BE2C (cell line): ENCODE data around the gene WSB1.

Experiments
- DNase-seq: peaks from one replicate; pipeline ENCODE4 v3.0.0-alpha.2; 2020
- H3K27me3 ChIP-seq: fragments of 250-450 bp; sonication (Bioruptor Pico); 2 replicates; pipeline ENCODE4 v1.5.1; 2020; ENCODE audit warnings: mild to moderate bottlenecking
- H3K36me3 ChIP-seq: fragments of 250-450 bp; sonication (Bioruptor Pico); 2 replicates; pipeline ENCODE4 v1.5.1; 2020; ENCODE audit warnings: mild to moderate bottlenecking
- H3K4me1 ChIP-seq: fragments of 250-450 bp; sonication (Bioruptor Pico); 2 replicates; pipeline ENCODE4 v1.5.1; 2020
- H3K4me3 ChIP-seq: 2 replicates; pipeline ENCODE4 v1.5.1; 2011; ENCODE audit warnings: low read depth, low read length
- H3K9me3 ChIP-seq: fragments of 250-450 bp; sonication (Bioruptor Pico); 2 replicates; pipeline ENCODE4 v1.5.1; 2020
- TF ChIP-seq, protein P1 (sequence below): IDR thresholded peaks from 2 replicates; pipeline ENCODE4 v1.5.1; 2012; ENCODE audit warnings: mild to moderate bottlenecking, low read depth, low read length

The WSB1 gene

DNA sequence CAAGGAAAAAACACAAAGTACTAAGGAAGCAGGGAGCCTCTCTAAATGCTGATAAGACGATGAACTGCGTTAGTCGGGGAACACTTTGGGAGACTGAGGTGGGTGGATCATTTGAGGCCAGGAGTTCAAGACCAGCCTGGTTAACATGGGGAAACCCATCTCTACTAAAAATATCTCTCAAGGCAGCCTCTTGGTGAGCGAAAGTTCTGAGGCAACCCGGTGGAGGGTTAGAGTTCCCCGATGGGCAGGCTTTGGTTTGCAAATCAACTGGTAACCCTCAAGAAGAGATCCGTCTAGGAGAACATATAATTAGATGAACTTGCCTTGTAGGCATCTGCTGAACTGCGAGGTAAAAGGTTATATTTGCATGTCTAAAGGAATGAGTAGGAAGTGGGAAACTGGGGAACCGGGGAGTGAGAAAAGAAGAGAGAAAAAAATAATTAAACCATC, 44.6 kb downstream of the WSB1 start:
- DNase-seq = no peak
- H3K4me3 ChIP-seq = no peak overlapping the region
- H3K36me3 ChIP-seq = no peaks in the 10 kb centered on the region

GRCh38 chr17:27339198-27339835, 45.4 kb downstream of the WSB1 start:
- no peak overlapping the region for H3K4me3 ChIP-seq
- H3K4me1 ChIP-seq = no peaks in the 10 kb centered on the region
- no peaks in the 10 kb centered on the region for H3K9me3 ChIP-seq
- no peak for DNase-seq
- TF ChIP-seq, protein P1, sequence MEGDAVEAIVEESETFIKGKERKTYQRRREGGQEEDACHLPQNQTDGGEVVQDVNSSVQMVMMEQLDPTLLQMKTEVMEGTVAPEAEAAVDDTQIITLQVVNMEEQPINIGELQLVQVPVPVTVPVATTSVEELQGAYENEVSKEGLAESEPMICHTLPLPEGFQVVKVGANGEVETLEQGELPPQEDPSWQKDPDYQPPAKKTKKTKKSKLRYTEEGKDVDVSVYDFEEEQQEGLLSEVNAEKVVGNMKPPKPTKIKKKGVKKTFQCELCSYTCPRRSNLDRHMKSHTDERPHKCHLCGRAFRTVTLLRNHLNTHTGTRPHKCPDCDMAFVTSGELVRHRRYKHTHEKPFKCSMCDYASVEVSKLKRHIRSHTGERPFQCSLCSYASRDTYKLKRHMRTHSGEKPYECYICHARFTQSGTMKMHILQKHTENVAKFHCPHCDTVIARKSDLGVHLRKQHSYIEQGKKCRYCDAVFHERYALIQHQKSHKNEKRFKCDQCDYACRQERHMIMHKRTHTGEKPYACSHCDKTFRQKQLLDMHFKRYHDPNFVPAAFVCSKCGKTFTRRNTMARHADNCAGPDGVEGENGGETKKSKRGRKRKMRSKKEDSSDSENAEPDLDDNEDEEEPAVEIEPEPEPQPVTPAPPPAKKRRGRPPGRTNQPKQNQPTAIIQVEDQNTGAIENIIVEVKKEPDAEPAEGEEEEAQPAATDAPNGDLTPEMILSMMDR = no peak
- H3K36me3 ChIP-seq = no peaks in the 10 kb centered on the region
- no peaks in the 10 kb centered on the region for H3K27me3 ChIP-seq

More for the DNA sequence above, 44.6 kb downstream of the WSB1 start:
- Histone ChIP-seq H3K4me1 (no peaks in the 10 kb centered on the region), H3K27me3 (no peaks in the 10 kb centered on the region), H3K9me3 (no peaks in the 10 kb centered on the region)
- TF ChIP-seq, protein P1 = no peak

GRCh38 chr17:27339836-27340550, 46.1 kb downstream of the WSB1 start:
- TF ChIP-seq, protein P1 = no peak
- Histone ChIP-seq H3K36me3 (no peaks in the 10 kb centered on the region), H3K9me3 (no peaks in the 10 kb centered on the region), H3K4me3 (no peak overlapping the region), H3K4me1 (no peaks in the 10 kb centered on the region), H3K27me3 (no peaks in the 10 kb centered on the region)
- DNase-seq = no peak

DNA sequence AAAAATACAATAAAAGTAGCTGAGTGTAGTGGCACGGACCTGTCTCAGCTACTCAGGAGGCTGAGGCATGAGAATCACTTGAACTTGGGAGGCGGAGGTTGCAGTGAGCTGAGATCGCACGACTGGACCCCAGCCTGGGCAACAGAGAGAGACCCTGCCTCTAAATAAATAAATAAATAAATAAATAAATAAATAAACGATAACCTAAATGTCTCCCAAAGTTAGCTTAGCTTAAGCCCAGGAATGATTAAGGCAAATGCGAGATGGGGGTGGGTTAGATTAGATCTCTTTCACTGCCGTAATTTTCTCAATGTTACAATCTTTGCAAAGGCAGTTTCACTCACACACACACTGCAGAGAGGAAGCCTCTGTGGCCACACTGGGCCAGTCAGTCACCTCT, 46.7 kb downstream of the WSB1 start:
- Histone ChIP-seq H3K4me3 (no peak overlapping the region), H3K27me3 (no peaks in the 10 kb centered on the region), H3K9me3 (no peaks in the 10 kb centered on the region), H3K36me3 (no peaks in the 10 kb centered on the region), H3K4me1 (no peaks in the 10 kb centered on the region)
- TF ChIP-seq, protein P1 = no peak
- no peak for DNase-seq

DNA sequence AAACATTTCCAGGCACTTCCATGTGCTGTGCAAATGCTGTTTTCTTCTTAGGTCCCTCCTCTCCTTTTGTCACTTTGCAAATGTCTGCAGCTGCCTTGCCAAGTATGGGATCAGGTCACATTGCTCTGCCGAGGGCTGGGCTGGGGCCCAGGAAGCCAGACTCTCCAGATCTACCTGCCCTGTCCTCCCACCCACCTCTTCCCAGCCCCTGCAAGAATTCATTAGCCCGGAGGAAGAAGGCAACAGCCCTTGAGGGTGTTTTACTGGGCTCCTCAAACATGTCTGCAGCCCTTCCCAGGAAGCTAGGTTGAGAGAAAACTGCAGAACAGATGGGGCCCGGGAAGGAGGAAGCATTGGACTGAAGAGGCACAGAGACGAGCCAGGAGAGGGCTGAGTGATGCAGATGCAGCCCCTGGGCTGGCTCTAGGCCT, 47.1 kb downstream of the WSB1 start:
- H3K36me3 ChIP-seq = no peaks in the 10 kb centered on the region
- TF ChIP-seq, protein P1 = no peak
- H3K4me1 ChIP-seq = no peaks in the 10 kb centered on the region
- DNase-seq = no peak
- no peaks in the 10 kb centered on the region for H3K9me3 ChIP-seq
- no peaks in the 10 kb centered on the region for H3K27me3 ChIP-seq
- no peak overlapping the region for H3K4me3 ChIP-seq

DNA sequence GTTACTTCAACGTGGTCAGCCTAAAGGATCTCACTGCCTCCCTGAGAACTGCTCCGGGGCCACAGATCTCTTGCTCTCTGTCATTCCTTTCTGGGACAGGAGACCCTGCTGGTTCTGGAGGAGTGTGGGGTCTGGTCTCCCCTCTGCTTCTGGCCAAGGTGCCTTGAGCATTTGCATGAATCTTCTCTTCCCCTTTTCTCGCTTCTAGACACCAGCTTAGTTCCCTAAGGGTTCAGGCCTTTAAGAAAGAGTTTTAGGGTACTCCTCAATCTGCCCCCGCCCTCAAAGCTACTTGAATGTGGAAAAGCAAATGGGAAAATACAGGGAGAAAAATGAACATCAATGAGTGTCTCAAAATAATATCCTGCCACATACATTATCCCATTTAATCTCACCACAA, 48.1 kb downstream of the WSB1 start:
- H3K4me1 ChIP-seq = no peaks in the 10 kb centered on the region
- no peaks in the 10 kb centered on the region for H3K27me3 ChIP-seq
- H3K9me3 ChIP-seq = no peaks in the 10 kb centered on the region
- TF ChIP-seq, protein P1 = no peak
- H3K4me3 ChIP-seq = no peak overlapping the region
- no peaks in the 10 kb centered on the region for H3K36me3 ChIP-seq
- DNase-seq = no peak
